Mesenteric fat pad (tissue), 1 donor: ENCODE results near the gene BRD9. TPM values are rescaled to one million over a fixed set of nuclear protein-coding genes. Genes with fewer than 3 reads are reported as not detected.
A peak's percentile ranks its signal among the peaks of the same experiment; 100 is the strongest.
"Not testable (repeated sequence)": the region's sequence is repeated elsewhere in the genome, so short reads cannot be mapped to it uniquely, and the experiment has no call there.

Experiments used
- DNase-seq: peaks from one replicate; pipeline ENCODE4 v3.0.0-alpha.2; 2020; ENCODE audit warnings: low spot score
- total RNA-seq: library from RNA; stranded (reverse); fragmentation: NEBNext Ultra II Directional; extraction: Animal tissue kit (Norgen Biotek cat#: 25700); gene quantifications from one replicate; pipeline ENCODE4 v1.2.1, GENCODE V29; 2021
- donor health status: DM: yes; HTN: yes; CAD: no.

BRD9 gene
- total RNA-seq, 1 donor from 2014 or later = 38.2 TPM

DNA sequence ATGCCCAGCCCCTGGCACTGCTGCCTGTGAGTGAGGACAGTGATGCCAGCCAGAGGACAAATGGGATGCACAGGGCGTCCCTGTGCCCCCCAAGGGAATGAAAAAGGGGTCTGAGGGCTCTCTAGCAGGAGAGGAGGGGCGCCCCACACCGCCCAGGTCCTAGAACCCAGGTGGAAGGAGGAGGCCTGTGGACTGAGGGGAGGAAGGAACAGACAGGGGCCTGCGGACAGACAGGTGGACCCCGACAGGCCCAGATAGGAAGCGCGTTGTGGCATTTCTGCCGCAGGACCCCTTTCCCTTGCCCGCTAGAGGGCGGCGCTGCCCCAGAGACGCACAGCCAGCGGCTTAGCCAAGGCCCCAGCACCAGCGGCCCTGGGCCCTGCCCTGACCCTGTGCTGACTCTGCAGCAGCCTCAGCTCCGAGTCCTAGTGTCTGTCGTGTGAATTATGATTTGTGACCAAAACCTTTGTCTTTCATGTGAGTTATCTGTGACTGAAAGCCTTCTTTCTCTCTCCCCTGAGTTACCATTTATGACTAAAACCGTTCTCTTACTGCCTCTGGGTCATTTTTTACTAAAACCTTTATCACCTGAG, 30.8 kb upstream of the BRD9 start:
- DNase-seq = peak; percentile 93

DNA sequence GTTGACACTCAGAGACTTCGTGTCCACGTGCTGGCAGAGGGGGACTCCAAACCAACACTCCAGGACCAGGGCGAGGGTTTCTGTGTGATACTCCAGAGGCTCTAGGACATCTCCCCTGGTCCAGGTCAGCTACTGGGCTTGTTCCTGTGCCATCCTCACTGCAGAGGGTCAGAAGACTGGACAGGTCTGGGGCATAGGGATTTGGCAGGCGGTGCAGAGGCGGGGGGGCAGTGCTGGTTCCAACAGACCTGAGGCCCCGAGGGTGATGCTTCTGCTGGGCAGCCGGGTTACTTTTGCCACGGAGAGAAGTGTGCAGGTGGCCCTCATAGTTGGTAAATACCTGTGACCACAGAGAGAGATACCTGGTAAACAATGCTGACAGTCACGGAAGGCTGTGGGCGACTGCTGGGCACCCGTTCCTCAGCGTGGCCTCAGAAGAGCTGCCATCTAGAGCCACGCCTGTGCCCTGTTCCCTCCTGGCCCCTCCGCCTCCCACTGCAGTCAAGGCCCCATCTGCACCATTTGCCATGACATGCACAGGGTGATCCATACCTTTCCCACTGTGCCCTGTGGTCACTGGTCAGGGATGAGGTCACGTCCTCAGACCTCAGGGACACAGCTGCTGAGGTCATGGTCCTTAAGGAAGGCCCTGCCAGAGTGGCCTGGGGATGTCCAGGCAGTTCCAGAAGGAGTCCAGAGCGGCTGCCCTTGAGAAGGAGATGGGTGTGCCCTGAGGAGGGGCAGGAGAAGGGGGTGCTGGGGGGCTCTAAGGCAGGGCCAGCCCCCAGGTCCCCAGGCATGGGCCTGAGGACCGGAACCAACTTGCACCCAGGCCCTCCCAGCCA, 30.1 kb upstream of the BRD9 start:
- peak; percentile 72 for DNase-seq

DNA sequence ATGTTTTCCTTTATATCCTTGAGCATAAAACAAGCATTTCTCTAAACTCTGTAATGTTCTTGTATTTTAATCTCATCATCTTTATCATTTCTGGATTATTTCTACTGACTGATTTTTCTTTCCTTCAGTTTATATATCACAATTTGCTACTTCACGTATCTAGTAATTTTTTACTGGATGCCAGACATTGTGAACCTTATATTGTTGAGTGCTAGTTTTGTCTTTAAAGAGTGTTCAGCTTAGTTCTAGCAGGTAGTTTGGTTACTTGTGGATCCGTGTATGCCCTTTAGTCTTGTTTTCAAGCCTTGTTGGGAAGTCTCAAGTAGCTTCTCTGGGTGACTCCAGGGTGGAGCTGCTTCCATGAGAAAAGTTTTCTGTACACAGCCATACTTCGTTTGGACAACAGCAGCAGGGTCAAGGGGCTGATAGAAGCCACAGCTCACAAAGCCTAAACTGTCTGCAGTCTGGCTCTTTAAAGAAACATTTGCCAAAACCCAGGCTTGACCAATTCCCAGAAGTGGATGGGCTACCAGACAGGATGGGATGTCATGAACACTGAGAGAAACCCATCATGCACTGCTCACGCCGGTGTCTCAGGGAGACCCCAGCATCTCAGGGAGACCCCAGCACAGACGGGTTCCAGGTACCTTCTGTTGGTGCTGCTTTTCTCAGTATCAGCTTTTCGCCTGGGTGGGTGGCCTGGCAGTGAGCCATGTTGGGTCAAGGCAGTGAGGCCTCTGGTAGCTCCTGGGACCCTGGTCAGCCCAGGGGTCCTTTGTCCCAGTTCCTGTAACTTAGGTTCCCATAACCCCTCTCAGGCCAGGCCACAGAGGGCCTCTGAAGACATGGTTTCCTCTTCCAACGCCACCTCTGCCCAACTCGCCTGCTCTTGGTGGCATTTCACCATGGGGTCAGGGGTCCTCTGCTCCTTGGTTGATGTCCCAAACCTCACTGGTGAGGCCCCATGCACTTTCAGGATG, 29.1 kb upstream of the BRD9 start:
- DNase-seq = no peak

DNA sequence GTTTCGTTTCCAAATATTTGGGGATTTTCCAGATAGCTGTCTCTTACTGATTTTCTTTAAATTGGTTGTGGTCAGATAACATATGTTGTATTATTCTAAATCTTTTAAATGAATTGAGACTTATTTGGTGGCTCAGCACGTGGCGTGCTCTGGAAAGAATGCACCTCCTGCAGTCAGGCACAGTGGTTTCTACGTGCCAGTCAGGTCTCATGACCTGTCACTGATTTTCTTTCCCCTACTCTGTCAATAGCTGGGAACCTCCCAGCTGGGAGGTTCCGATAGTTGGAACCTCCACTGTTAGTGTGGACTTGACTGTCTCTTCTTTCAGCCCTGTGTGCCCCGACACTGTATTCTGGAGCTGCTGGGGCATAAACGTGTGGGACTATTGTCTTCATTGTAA, 27.7 kb upstream of the BRD9 start:
- DNase-seq = no peak

DNA sequence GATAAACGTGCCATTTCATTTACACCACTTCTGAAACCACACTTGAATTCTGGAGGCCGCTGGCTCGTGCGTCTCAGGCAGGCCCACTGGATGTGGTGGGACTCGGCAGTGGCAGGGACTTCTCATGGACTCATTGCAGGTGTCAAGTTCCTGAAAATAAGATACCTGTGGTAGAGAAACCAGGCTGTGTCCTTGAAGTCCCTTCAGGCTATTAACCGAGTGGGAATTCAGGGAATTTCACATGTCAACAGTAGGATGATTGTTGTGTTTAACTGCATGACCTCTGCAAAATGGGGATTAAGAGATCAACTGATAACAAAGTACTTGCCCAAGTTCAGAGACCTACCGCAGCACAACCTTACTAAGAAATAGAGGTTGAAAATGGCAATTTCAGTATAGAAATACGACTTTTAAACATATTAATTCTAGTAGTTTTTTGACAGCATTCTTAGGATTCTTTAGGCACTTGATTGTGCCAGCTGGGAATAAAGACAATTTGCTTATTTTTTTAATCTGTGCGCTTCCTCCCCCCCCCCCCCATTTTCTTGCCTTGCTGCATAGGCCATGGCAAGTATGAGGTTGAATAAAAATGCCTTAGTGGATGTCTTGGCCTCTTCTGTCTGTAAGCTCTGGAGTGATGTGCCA, 26.9 kb upstream of the BRD9 start:
- DNase-seq = no peak

DNA sequence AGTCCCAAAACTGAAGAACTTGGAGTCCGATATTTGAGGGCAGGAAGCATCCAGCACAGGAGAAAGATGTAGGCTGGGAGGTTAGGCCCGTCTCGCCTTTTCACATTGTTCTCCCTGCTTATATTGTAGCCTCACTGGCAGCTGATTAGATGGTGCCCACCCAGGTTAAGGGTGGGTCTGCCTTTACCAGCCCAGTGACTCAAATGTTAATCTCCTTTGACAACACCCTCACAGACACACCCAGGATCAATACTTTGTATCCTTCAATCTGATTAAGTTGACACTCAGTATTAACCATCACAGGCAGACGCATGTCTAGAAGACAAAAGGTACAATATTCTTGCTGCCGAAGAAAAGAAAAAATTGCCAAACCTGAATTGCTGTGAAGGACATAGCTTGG, 26.1 kb upstream of the BRD9 start:
- not testable (repeated sequence) for DNase-seq

DNA sequence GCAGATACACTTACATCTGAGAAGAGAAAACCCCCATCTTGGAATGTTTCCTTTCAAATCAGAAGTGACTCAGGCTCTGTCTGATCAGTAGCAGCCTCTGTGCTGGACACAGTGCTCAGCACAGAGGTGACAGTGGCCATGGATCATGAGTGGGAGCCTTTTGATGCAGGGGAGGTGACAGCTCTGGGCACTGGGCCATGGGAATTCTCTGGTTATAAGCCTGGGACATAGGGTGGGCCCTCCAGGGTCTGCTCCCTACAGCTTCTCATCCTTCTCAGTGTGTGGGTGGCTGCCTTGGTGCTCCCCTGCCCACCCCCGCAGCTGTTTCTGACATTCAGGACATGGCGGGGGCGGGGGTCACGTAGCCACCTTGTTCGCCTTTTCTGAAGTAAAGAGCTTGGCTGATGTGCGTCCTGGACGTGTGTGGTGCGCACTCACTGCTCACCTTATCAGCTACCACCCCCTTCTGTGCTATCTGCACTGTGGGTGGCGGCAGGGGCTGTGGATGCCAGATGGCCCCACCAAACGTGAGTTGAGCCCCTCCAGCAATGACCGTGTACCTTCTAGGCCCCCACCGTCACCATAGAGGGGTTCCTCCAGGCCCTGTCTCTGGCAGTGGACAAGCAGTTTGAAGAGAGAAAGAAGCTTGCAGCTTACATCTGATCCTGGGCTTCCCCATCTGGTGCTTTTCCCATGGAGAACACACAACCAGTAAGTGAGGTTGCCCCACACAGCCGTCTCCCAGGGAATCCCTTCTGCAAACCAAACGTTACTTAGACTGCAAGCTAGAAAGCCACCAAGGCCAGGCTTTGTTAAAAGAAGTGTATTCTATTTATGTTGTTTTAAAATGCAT, 24.1 kb upstream of the BRD9 start:
- DNase-seq = no peak

DNA sequence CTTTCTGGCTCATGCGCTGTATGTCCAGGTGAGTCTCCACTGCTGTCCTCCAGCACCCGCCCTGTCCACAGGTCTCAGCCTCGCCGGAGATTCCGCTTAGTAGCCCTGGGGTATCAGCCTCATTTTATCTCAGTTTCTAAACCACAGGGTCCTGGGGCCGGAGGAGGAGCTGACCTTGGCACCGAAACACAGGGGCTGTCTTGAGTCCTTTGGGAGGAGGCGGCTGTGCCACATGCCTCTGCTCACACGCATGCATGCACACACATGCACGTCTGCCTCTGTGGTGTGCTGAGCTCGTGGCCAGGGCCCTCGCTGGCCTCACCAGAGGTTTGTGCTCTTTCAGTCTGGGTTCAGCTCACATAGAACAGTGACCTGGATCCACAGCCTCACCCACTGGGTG, 23.3 kb upstream of the BRD9 start:
- DNase-seq = no peak

DNA sequence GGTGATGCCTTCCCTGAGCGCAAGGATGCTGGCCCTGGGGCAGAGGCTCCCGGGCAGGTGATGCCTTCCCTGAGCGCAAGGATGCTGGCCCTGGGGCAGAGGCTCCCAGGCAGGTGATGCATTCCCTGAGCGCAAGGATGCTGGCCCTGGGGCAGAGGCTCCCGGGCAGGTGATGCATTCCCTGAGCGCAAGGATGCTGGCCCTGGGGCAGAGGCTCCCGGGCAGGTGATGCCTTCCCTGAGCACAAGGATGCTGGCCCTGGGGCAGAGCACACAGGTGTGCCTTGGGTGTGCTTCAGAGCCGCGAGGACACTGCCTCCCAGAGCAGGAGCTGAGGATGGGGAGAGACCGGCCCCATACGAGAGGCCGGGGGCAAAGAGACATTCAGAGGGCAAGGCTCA, 22.7 kb upstream of the BRD9 start:
- not testable (repeated sequence) for DNase-seq

DNA sequence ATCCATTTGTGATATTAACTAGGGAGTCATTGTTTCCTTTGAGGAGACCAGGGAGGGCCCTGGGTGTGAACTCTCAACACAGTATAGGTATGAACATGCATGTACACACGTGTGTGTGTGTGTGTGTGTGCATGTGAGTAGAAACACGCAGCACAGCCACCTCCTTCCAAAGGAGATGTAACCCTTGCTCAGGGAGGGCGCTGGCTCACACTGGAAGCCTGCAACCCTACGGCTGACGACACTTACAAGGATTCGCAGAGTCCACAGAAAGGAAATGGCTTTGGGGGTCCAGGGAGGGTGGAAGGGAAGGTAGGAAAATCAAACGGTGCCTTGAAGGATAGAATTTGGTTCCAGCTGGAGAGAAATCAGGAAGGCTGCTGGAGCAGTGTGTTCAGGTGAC, 22.0 kb upstream of the BRD9 start:
- no peak for DNase-seq

DNA sequence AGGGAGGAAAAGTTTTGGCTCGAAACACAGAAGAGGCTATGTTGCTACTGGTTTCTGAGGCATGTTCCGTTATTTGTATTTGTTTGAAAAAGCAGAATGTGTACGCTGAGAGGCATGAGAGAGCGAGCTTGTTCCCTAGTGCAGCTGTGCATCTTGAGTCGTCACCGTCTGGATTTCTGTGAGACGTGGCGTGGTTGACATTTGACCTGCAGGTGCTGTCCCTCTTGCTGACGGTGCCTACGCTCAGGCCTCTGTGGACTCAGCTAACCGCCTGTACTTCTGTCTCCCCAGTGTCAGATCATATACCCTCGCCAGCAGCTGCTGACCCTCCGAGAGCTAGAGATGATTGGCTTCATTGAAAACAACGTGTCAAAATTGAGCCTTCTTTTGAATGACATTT, 21.6 kb upstream of the BRD9 start:
- DNase-seq = no peak

DNA sequence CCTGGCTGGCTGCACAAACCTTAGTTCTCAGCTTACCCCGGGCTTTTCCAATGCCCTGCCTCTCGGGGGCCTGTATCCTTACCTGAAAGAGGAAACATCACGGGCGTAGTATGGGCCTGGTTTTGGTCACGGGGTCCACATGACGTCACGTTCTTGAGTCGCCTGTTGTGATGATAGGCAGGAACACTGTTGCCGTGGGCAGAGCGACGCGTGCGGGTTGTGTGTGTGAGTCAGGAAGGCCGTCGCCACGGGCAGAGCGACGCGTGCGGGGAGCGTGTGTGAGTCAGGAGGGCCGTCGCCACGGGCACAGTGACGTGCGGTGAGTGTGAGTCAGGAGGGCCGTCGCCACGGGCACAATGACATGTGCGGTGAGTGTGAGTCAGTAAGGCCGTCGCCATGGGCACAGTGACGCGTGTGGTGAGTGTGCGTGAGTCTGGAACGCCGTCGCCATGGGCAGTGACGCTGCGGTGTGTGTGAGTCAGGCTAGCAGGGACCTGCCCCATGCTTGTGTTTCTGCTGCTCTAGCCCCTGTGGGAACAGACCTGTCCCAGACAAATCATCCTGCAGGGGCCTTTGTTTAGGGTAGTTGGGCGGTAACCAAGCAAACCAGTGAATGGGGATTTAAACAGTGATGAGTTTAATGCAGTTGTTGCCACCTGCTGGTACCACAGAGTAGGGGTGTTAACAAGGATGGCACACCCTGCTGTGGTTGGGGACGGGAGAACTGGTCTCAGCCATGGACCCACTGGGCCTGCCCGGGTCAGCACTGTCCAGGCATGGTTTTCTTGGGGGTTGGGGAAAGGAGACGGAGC, 19.9 kb upstream of the BRD9 start:
- DNase-seq = no peak

DNA sequence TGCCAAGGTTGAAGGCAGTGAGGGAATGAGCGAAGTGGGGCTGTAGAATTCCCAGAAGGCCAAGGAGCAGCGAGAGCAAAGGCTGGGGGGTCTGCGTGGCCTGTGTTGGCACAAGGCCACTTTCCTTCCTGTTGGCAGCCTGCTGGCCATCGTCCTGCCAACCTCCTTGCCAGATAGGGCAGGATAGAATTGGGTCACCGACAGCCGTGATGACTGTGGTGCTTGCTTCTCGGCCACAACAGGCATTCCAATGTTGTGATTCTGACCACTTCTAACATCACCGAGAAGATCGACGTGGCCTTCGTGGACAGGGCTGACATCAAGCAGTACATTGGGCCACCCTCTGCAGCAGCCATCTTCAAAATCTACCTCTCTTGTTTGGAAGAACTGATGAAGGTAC, 19.0 kb upstream of the BRD9 start:
- DNase-seq = no peak

DNA sequence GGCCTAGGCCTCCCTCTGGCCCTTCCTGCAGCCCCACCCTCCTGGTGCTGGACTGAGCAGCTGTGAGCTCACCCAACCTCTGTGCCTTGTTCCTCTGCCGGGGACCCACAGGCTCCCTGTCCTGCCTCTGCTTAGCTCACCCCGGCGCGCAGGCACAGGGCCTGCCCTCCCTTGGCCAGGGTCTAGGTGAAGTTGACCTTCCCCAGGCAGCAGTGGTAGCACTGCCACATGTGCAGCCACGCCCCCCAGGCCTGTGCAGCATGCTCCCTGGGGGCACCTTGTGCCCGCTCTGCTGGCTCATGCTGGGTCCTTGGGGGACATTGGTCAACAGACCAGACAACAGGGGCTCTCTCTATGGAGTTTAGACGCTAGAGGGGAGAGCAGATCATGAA, 18.2 kb upstream of the BRD9 start:
- DNase-seq = no peak

DNA sequence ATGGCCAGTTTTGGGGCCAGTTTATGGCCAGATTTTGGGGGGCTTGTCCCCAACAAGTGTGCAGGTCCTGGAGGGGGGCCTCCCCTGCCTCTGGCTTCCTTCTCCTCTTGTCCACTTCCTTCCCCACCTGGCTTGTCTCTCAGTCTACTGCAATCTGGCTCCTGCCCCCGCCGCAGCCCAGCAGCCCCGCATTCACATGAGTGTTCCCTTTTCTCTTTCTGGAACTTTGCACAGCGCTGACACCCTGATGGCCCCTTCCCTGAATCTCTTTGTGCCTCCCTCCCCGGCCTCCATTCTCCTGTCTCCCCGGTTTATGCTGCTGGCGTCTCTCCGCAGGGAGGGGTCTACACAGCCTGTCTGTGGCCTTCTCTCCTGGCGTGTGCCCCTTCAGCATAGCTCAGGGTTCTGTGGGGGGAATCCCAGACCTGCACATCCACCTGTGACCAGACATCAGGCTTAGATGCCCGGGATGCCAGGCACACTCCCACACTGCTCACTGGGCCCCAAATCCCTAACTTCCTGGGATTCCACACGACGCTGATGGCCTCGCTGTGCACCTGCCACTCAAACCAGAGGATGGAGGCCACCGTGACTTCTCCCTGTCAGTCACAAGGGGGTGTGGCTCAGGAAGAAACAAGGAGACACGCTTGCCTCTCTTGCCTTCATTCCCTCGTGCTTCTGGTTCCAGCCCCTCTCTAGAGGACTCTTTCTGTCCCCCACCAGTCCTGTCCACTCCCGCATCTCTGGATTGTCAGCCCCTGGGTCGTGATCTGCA, 17.6 kb upstream of the BRD9 start:
- no peak for DNase-seq

DNA sequence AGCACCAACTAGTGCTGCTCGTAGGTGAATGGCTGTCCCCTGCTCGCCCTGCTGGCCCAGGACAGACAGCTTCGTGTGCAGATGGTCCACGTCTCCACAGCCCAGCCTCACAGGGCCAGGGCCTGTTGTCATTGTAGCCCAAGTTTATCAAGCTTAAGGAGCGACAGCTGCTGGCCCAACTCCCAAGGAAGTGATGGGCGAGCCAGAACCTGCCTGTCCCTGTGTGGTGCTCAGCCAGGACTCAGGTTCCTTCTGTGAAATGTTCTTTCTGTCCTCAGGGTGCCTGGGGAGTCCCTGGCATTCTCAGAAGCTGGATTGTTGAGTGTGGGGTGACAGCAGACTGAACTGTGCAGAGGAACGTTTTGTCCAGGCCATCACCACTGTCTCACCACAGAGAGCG, 16.5 kb upstream of the BRD9 start:
- DNase-seq = no peak

DNA sequence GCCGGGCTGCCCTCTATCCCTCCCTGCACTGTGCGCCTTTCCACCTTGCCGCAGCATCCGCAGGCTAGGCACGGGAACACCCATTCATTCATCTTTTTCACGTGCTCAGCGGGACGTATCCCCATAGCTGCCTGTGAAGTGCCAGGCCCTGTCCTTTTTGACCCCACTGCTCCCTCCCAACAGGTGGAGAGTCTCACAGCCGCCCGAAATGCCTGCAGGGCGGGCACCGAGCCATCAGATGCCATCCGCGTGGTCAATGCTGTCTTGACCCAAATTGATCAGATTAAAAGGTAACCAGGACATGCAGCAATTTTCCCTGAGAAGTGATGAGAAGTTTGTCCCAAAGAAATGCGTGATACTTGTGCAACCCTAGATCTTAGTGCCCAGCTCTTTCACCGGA, 15.6 kb upstream of the BRD9 start:
- DNase-seq = peak; percentile 43

DNA sequence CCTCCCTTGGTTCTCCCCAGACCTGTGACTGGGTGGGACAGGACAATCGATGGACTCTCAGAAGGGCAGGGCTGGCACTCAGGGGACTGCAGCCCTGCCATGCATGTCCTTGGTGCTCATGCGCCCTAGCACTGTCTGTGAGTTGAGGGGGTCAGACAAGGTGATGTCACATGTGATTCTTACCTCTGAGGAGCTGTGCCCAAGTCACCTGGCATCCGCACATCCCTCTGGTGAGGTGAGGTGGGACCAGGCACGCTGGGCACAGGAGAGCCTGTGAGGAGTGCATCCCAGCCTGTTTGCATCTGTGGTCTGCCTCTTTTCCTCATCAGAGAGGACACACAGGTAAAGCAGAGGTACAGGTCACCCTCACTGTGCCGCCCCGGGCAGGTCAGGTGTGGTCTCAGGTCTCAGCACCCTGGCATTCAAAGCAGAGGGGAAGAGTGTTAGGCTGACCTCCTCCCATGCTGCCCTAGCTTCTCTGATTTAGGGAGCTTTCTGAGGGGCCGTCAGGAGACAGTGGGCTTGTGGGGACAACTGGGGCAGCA, 14.8 kb upstream of the BRD9 start:
- DNase-seq = peak; percentile 80
